ENCODE results near the gene NRXN3.
A peak's percentile ranks its signal among the peaks of the same experiment; 100 is the strongest.

NRXN3 gene

GRCh38 chr14:78897443-78897842, 727.3 kb downstream of the NRXN3 start:
- TF ChIP-seq CTCF (IDR thresholded peaks at IDR 0.05; ENCODE audit: low read depth, low read length) = no peak
- no peak for DNase-seq (ENCODE audit: extremely low read depth, low read depth)

GRCh38 chr14:78902010-78902623, 731.9 kb downstream of the NRXN3 start:
- DNase-seq (ENCODE audit: extremely low read depth, low read depth) = no peak

GRCh38 chr14:78904094-78904493, 733.9 kb downstream of the NRXN3 start:
- DNase-seq (ENCODE audit: extremely low read depth, low read depth) = no peak
- no peak for TF ChIP-seq CTCF (IDR thresholded peaks at IDR 0.05; ENCODE audit: low read depth, low read length)

More at GRCh38 chr14:78902010-78902623, 731.9 kb downstream of the NRXN3 start:
- TF ChIP-seq CTCF (IDR thresholded peaks at IDR 0.05; ENCODE audit: low read depth, low read length) = peak; percentile 30

- TF ChIP-seq CTCF (IDR thresholded peaks at IDR 0.05; ENCODE audit: low read depth, low read length) = no peak
- DNase-seq (ENCODE audit: extremely low read depth, low read depth) = no peak
These were observed 747.3 kb downstream of the NRXN3 start for GRCh38 chr14:78917462-78917861.

GRCh38 chr14:78921856-78922255, 751.7 kb downstream of the NRXN3 start:
- no peak for DNase-seq (ENCODE audit: extremely low read depth, low read depth)
- no peak for TF ChIP-seq CTCF (IDR thresholded peaks at IDR 0.05; ENCODE audit: low read depth, low read length)

- TF ChIP-seq CTCF (IDR thresholded peaks at IDR 0.05; ENCODE audit: low read depth, low read length) = no peak
- DNase-seq (ENCODE audit: extremely low read depth, low read depth) = no peak
These were observed 757.1 kb downstream of the NRXN3 start for GRCh38 chr14:78927261-78927660.

GRCh38 chr14:78933166-78933565, 763.0 kb downstream of the NRXN3 start:
- no peak for DNase-seq (ENCODE audit: extremely low read depth, low read depth)
- TF ChIP-seq CTCF (IDR thresholded peaks at IDR 0.05; ENCODE audit: low read depth, low read length) = no peak
